Measurements from ENCODE around the gene ZNF8.

Gene ZNF8

GRCh38 chr19:58336216-58336615 lies 57.5 kb downstream of the ZNF8 start:
- no peak for DNase-seq
- TF ChIP-seq EZH2 (optimal IDR thresholded peaks at IDR 0.05; ENCODE audit: low read depth, low read length) = no peak
- no peak for TF ChIP-seq CTCF (IDR thresholded peaks at IDR 0.05; ENCODE audit: low read length)
- no peak for TF ChIP-seq EZH2phosphoT487 (IDR thresholded peaks at IDR 0.05; ENCODE audit: low read length)
- no peaks in the 10 kb centered on the region for H3F3A ChIP-seq (ENCODE audit: insufficient read depth, low read length)
- H3K4me3 ChIP-seq (ENCODE audit: low read length) = no peak overlapping the region
- H3K4me2 ChIP-seq (ENCODE audit: low read depth, low read length) = no peak overlapping the region
- H4K20me1 ChIP-seq (ENCODE audit: insufficient read depth, low read length) = no peaks in the 10 kb centered on the region
- H3K9ac ChIP-seq (ENCODE audit: low read length) = no peak overlapping the region
- no peak overlapping the region for H3K27ac ChIP-seq (ENCODE audit: low read length)
- no peaks in the 10 kb centered on the region for H3K79me2 ChIP-seq (ENCODE audit: low read length)
- H2AFZ ChIP-seq (ENCODE audit: low read length) = no peak overlapping the region
- no peaks in the 10 kb centered on the region for H3K27me3 ChIP-seq (replicated peaks; ENCODE audit: insufficient read depth, low read length)
- H3K36me3 ChIP-seq (replicated peaks; ENCODE audit: insufficient read depth, low read length) = 0 out of 2 replicates have a peak, but pooled peaks cover 5% of the 10 kb centered on the region
- no peaks in the 10 kb centered on the region for H3K4me1 ChIP-seq (ENCODE audit: low read length)
- H3K9me3 ChIP-seq (replicated peaks; ENCODE audit: insufficient read depth, low read length) = no peaks in the 10 kb centered on the region
- no peaks in the 10 kb centered on the region for H3K9me2 ChIP-seq (replicated peaks; ENCODE audit: insufficient read depth, low read length)

DNA sequence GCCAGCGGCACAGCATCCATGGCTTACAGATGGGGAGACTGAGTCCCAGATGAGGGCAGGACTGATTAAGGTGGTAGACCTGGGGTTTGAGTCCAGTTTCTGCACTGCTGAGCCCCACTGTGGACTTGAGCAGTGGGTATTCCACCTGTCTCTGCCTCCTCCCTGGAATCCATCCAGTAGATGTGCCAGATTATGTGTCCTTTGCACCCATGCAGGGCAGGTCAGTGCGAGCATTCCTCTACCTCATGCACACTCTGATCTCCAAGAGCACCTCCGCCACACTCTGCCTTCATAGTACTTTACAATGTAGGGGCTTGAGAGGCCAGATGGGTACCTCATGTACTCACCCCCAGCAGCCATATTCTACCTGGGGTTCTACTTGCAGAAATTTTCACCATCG lies 58.1 kb downstream of the ZNF8 start:
- TF ChIP-seq EZH2phosphoT487 (IDR thresholded peaks at IDR 0.05; ENCODE audit: low read length) (no peak), EZH2 (optimal IDR thresholded peaks at IDR 0.05; ENCODE audit: low read depth, low read length) (no peak), CTCF (IDR thresholded peaks at IDR 0.05; ENCODE audit: low read length) (no peak)
- Histone ChIP-seq H3K4me2 (ENCODE audit: low read depth, low read length) (no peak overlapping the region), H3K79me2 (ENCODE audit: low read length) (no peaks in the 10 kb centered on the region), H3K9me3 (replicated peaks; ENCODE audit: insufficient read depth, low read length) (no peaks in the 10 kb centered on the region), H3K4me3 (ENCODE audit: low read length) (no peak overlapping the region), H3K36me3 (replicated peaks; ENCODE audit: insufficient read depth, low read length) (0 out of 2 replicates have a peak, but pooled peaks cover 5% of the 10 kb centered on the region), H3K27ac (ENCODE audit: low read length) (no peak overlapping the region), H3K4me1 (ENCODE audit: low read length) (no peaks in the 10 kb centered on the region), H3F3A (ENCODE audit: insufficient read depth, low read length) (no peaks in the 10 kb centered on the region), H3K9me2 (replicated peaks; ENCODE audit: insufficient read depth, low read length) (no peaks in the 10 kb centered on the region), H3K27me3 (replicated peaks; ENCODE audit: insufficient read depth, low read length) (no peaks in the 10 kb centered on the region), H3K9ac (ENCODE audit: low read length) (no peak overlapping the region), H2AFZ (ENCODE audit: low read length) (no peak overlapping the region), H4K20me1 (ENCODE audit: insufficient read depth, low read length) (no peaks in the 10 kb centered on the region)
- DNase-seq = no peak

DNA sequence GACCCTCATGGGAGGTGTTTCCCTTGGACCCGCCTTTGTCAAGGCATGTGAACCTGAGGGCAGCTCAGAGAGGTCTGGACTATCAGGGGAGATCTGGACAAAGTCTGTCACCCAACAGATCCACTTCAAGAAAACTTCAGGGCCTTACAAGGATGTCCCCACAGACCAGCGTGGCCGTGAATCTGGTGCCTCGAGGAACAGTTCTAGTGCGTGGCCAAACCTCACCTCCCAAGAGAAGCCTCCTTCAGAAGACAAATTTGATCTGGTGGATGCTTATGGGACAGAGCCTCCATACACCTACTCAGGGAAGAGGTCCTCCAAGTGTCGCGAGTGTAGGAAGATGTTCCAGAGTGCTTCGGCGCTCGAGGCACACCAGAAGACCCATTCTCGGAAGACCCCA lies 59.6 kb downstream of the ZNF8 start:
- Histone ChIP-seq H3K4me1 (ENCODE audit: low read length) (no peaks in the 10 kb centered on the region), H3K36me3 (replicated peaks; ENCODE audit: insufficient read depth, low read length) (0 out of 2 replicates have a peak, but pooled peaks cover 5% of the 10 kb centered on the region), H3K27ac (ENCODE audit: low read length) (no peak overlapping the region), H3F3A (ENCODE audit: insufficient read depth, low read length) (no peaks in the 10 kb centered on the region), H3K9ac (ENCODE audit: low read length) (no peak overlapping the region), H3K4me2 (ENCODE audit: low read depth, low read length) (no peak overlapping the region), H3K27me3 (replicated peaks; ENCODE audit: insufficient read depth, low read length) (no peaks in the 10 kb centered on the region), H3K9me3 (replicated peaks; ENCODE audit: insufficient read depth, low read length) (no peaks in the 10 kb centered on the region), H2AFZ (ENCODE audit: low read length) (no peak overlapping the region), H4K20me1 (ENCODE audit: insufficient read depth, low read length) (no peaks in the 10 kb centered on the region), H3K9me2 (replicated peaks; ENCODE audit: insufficient read depth, low read length) (no peaks in the 10 kb centered on the region), H3K79me2 (ENCODE audit: low read length) (no peaks in the 10 kb centered on the region), H3K4me3 (ENCODE audit: low read length) (no peak overlapping the region)
- no peak for TF ChIP-seq EZH2phosphoT487 (IDR thresholded peaks at IDR 0.05; ENCODE audit: low read length)
- TF ChIP-seq CTCF (IDR thresholded peaks at IDR 0.05; ENCODE audit: low read length) = no peak
- no peak for TF ChIP-seq EZH2 (optimal IDR thresholded peaks at IDR 0.05; ENCODE audit: low read depth, low read length)
- no peak for DNase-seq
